Astrocyte (in vitro differentiated cells and primary cell): ENCODE data around the gene SPTBN5. TPM values are rescaled to one million over a fixed set of nuclear protein-coding genes. Genes with fewer than 3 reads are reported as not detected.

ENCODE experiments used
- DNase-seq: peaks from one replicate; pipeline ENCODE4 v3.0.0-alpha.2; 2010; ENCODE audit warnings: low read depth
- FAIRE-seq: peaks from 2 replicates; lab custom pipeline; 2011; peaks lifted over from hg19 to GRCh38; lab: Jason Lieb, UNC
- H2AFZ ChIP-seq: 2 replicates; pipeline ENCODE4 v1.6.0; 2012; ENCODE audit warnings: low read depth, low read length, inconsistent platforms
- H3K27ac ChIP-seq: 2 replicates; pipeline ENCODE4 v1.5.1; 2011; ENCODE audit warnings: low read depth, low read length, inconsistent platforms
- H3K27me3 ChIP-seq: 2 replicates; pipeline ENCODE4 v1.6.0; 2011; ENCODE audit warnings: low read length, inconsistent platforms; ENCODE audit not compliant: insufficient read depth
- H3K36me3 ChIP-seq: 2 replicates; pipeline ENCODE4 v1.5.1; 2011; ENCODE audit warnings: low read length, inconsistent platforms; ENCODE audit not compliant: insufficient read depth
- H3K4me1 ChIP-seq: 2 replicates; pipeline ENCODE4 v1.5.1; 2011; ENCODE audit warnings: low read length, inconsistent platforms; ENCODE audit not compliant: insufficient read depth
- H3K4me2 ChIP-seq: 2 replicates; pipeline ENCODE4 v1.6.0; 2012; ENCODE audit warnings: low read length, inconsistent platforms
- H3K4me3 ChIP-seq: 2 replicates; pipeline ENCODE4 v1.5.1; 2011; ENCODE audit warnings: low read depth, mild to moderate bottlenecking, low read length, inconsistent platforms; ENCODE audit not compliant: insufficient read depth
- H3K79me2 ChIP-seq: 2 replicates; pipeline ENCODE4 v1.6.0; 2012; ENCODE audit warnings: mild to moderate bottlenecking, low read length, inconsistent platforms; ENCODE audit not compliant: insufficient read depth
- H3K9ac ChIP-seq: 2 replicates; pipeline ENCODE4 v1.6.0; 2012; ENCODE audit warnings: mild to moderate bottlenecking, low read length, inconsistent platforms
- H3K9me3 ChIP-seq: 2 replicates; pipeline ENCODE4 v1.5.1; 2012; ENCODE audit warnings: low read depth, mild to moderate bottlenecking, low read length, inconsistent platforms; ENCODE audit not compliant: insufficient read depth
- H4K20me1 ChIP-seq: 2 replicates; pipeline ENCODE4 v1.6.0; 2012; ENCODE audit warnings: low read length, inconsistent platforms; ENCODE audit not compliant: insufficient read depth
- H3K27ac Mint-ChIP-seq: one replicate; pipeline ENCODE4 v1.8.0; 2021; ENCODE audit warnings: mild to moderate bottlenecking, mixed read lengths; ENCODE audit not compliant: unreplicated experiment
- H3K27me3 Mint-ChIP-seq: one replicate; pipeline ENCODE4 v1.8.0; 2021; ENCODE audit warnings: low read depth, mixed read lengths; ENCODE audit not compliant: unreplicated experiment
- H3K36me3 Mint-ChIP-seq: one replicate; pipeline ENCODE4 v1.8.0; 2021; ENCODE audit warnings: low read depth, mixed read lengths; ENCODE audit not compliant: unreplicated experiment
- H3K4me1 Mint-ChIP-seq: one replicate; pipeline ENCODE4 v1.8.0; 2021; ENCODE audit warnings: low read depth, mixed read lengths; ENCODE audit not compliant: unreplicated experiment
- H3K4me3 Mint-ChIP-seq: one replicate; pipeline ENCODE4 v1.8.0; 2021; ENCODE audit warnings: mild to moderate bottlenecking, moderate library complexity, mixed read lengths; ENCODE audit not compliant: unreplicated experiment
- H3K9me3 Mint-ChIP-seq: one replicate; pipeline ENCODE4 v1.8.0; 2021; ENCODE audit warnings: mild to moderate bottlenecking, mixed read lengths; ENCODE audit not compliant: unreplicated experiment
- CTCF ChIP-seq: IDR thresholded peaks from 2 replicates; pipeline ENCODE4 v1.5.1; 2011; ENCODE audit warnings: low read depth, mild to moderate bottlenecking, inconsistent platforms, low read length, moderate library complexity; ENCODE audit not compliant: insufficient read depth
- EZH2 ChIP-seq: IDR thresholded peaks from 2 replicates; pipeline ENCODE4 v1.6.1; 2012; ENCODE audit warnings: mild to moderate bottlenecking, low read length, inconsistent platforms; ENCODE audit not compliant: insufficient read depth
- total RNA-seq: library from RNA; stranded (reverse); gene quantifications from 2 replicates; pipeline ENCODE4 v1.2.1, GENCODE V29; 2021

SPTBN5 gene
- total RNA-seq, 1 donor from 2014 or later = 5.3 TPM

GRCh38 chr15:41871175-41871905, 22.5 kb downstream of the SPTBN5 start:
- Histone ChIP-seq H3K9me3 (no peaks in the 10 kb centered on the region), H3K27ac (no peak overlapping the region), H4K20me1 (peaks cover 14% of the 10 kb centered on the region), H3K79me2 (no peaks in the 10 kb centered on the region), H3K4me1 (peaks cover 15% of the 10 kb centered on the region), H3K27me3 (peaks cover 11% of the 10 kb centered on the region), H2AFZ (no peak overlapping the region), H3K36me3 (no peaks in the 10 kb centered on the region), H3K4me3 (no peak overlapping the region), H3K4me2 (peak overlapping the region; percentile 47), H3K9ac (no peak overlapping the region)
- no peak for FAIRE-seq
- TF ChIP-seq EZH2 = no peak
- H3K27ac Mint-ChIP-seq = no peak overlapping the region
- peaks cover 25% of the 10 kb centered on the region for H3K36me3 Mint-ChIP-seq
- H3K27me3 Mint-ChIP-seq = peaks cover 51% of the 10 kb centered on the region
- no peak for DNase-seq
- peaks cover 7% of the 10 kb centered on the region for H3K9me3 Mint-ChIP-seq
- no peaks in the 10 kb centered on the region for H3K4me1 Mint-ChIP-seq
- no peak overlapping the region for H3K4me3 Mint-ChIP-seq

GRCh38 chr15:41870689-41871081, 23.2 kb downstream of the SPTBN5 start:
- Histone ChIP-seq H3K27me3 (peaks cover 8% of the 10 kb centered on the region), H3K79me2 (no peaks in the 10 kb centered on the region), H4K20me1 (peaks cover 14% of the 10 kb centered on the region), H3K36me3 (no peaks in the 10 kb centered on the region), H3K27ac (no peak overlapping the region), H3K4me3 (no peak overlapping the region), H3K9ac (no peak overlapping the region), H3K4me1 (peaks cover 15% of the 10 kb centered on the region), H3K4me2 (peak overlapping the region; percentile 47), H3K9me3 (no peaks in the 10 kb centered on the region), H2AFZ (no peak overlapping the region)
- Mint-ChIP-seq H3K4me3 (no peak overlapping the region), H3K4me1 (no peaks in the 10 kb centered on the region), H3K36me3 (peaks cover 18% of the 10 kb centered on the region), H3K9me3 (peaks cover 7% of the 10 kb centered on the region), H3K27ac (no peak overlapping the region), H3K27me3 (peaks cover 45% of the 10 kb centered on the region)
- no peak for FAIRE-seq
- TF ChIP-seq EZH2 = no peak
- TF ChIP-seq CTCF = no peak
- DNase-seq = peak; percentile 74

GRCh38 chr15:41869770-41870688, 23.8 kb downstream of the SPTBN5 start:
- peaks cover 42% of the 10 kb centered on the region for H3K27me3 Mint-ChIP-seq
- no peak overlapping the region for H3K27ac Mint-ChIP-seq
- peak overlapping the region; percentile 47 for H3K4me2 ChIP-seq
- no peaks in the 10 kb centered on the region for H3K36me3 ChIP-seq
- H3K9me3 Mint-ChIP-seq = peaks cover 7% of the 10 kb centered on the region
- H3K4me3 ChIP-seq = no peak overlapping the region
- H3K27ac ChIP-seq = no peak overlapping the region
- H3K9me3 ChIP-seq = no peaks in the 10 kb centered on the region
- FAIRE-seq (no peak), DNase-seq (no peak)
- H3K4me1 ChIP-seq = peaks cover 15% of the 10 kb centered on the region
- H3K36me3 Mint-ChIP-seq = peaks cover 18% of the 10 kb centered on the region
- H3K4me1 Mint-ChIP-seq = no peaks in the 10 kb centered on the region
- no peak for TF ChIP-seq CTCF
- TF ChIP-seq EZH2 = no peak
- peaks cover 8% of the 10 kb centered on the region for H3K27me3 ChIP-seq
- no peak overlapping the region for H2AFZ ChIP-seq
- H4K20me1 ChIP-seq = peaks cover 14% of the 10 kb centered on the region
- H3K9ac ChIP-seq = no peak overlapping the region
- no peaks in the 10 kb centered on the region for H3K79me2 ChIP-seq
- no peak overlapping the region for H3K4me3 Mint-ChIP-seq
